HL-60 (cell line): Measurements from ENCODE around the gene PITPNC1.

Experiments used
- GABPA ChIP-seq: IDR thresholded peaks from 2 replicates; pipeline ENCODE4 v1.6.1; 2012; ENCODE audit warnings: low read depth
- REST ChIP-seq: IDR thresholded peaks from 2 replicates; pipeline ENCODE4 v1.6.1; 2012; ENCODE audit warnings: low read depth; ENCODE audit not compliant: insufficient replicate concordance
- TF ChIP-seq, protein P1 (sequence below): IDR thresholded peaks from one replicate; pipeline ENCODE4 v1.5.1; 2011; ENCODE audit warnings: low read length, control low read depth, inconsistent platforms; ENCODE audit not compliant: insufficient read depth

- TF ChIP-seq, protein P1, sequence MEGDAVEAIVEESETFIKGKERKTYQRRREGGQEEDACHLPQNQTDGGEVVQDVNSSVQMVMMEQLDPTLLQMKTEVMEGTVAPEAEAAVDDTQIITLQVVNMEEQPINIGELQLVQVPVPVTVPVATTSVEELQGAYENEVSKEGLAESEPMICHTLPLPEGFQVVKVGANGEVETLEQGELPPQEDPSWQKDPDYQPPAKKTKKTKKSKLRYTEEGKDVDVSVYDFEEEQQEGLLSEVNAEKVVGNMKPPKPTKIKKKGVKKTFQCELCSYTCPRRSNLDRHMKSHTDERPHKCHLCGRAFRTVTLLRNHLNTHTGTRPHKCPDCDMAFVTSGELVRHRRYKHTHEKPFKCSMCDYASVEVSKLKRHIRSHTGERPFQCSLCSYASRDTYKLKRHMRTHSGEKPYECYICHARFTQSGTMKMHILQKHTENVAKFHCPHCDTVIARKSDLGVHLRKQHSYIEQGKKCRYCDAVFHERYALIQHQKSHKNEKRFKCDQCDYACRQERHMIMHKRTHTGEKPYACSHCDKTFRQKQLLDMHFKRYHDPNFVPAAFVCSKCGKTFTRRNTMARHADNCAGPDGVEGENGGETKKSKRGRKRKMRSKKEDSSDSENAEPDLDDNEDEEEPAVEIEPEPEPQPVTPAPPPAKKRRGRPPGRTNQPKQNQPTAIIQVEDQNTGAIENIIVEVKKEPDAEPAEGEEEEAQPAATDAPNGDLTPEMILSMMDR = peak; percentile 42
- TF ChIP-seq GABPA (no peak), REST (no peak)
These were observed 312.6 kb downstream of the PITPNC1 start for GRCh38 chr17:67689534-67690177.
